Cardiac muscle cell (in vitro differentiated cells and primary cell): ENCODE data around the gene COL9A3. TPM values are rescaled to one million over a fixed set of nuclear protein-coding genes. Genes with fewer than 3 reads are reported as not detected.

ENCODE experiments used
- DNase-seq, 2 donors: peaks; one replicate each; pipeline versions ENCODE4 v3.0.0 to v3.0.0-alpha.2; 2010 to 2017; ENCODE audit warnings: low read depth in 1 of 2, low spot score in 1 of 2
- H3K27ac ChIP-seq: fragments of 200-600 bp; sonication (generic); 2 replicates; pipeline ENCODE4 v1.5.1; 2016
- H3K27me3 ChIP-seq: fragments of 200-600 bp; sonication (generic); 2 replicates; pipeline ENCODE4 v1.6.0; 2016; ENCODE audit warnings: control low read depth
- H3K36me3 ChIP-seq: fragments of 200-600 bp; sonication (generic); 2 replicates; pipeline ENCODE4 v1.5.1; 2016; ENCODE audit warnings: control low read depth
- H3K4me1 ChIP-seq: fragments of 200-600 bp; sonication (generic); 2 replicates; pipeline ENCODE4 v1.8.1; 2017; ENCODE audit warnings: low read depth, mild to moderate bottlenecking, mixed run types
- H3K4me3 ChIP-seq: fragments of 200-600 bp; sonication (generic); 2 replicates; pipeline ENCODE4 v1.5.1; 2016; ENCODE audit warnings: mild to moderate bottlenecking
- H3K9me3 ChIP-seq: fragments of 200-600 bp; sonication (generic); 2 replicates; pipeline ENCODE4 v1.5.1; 2017; ENCODE audit warnings: low read depth, mild to moderate bottlenecking, control low read depth
- CTCF ChIP-seq: IDR thresholded peaks from 2 replicates; pipeline ENCODE4 v1.5.1; 2012; ENCODE audit warnings: low read depth, mild to moderate bottlenecking, low read length
- polyA plus RNA-seq: library from polyadenylated mRNA; unstranded; fragments of >200 nt; fragmentation: Nextera tagmentation; extraction: Ambion mirVana; gene quantifications from 2 replicates; pipeline ENCODE4 v1.2.1, GENCODE V29; 2016
- total RNA-seq: library from RNA; depleted of rRNA; stranded (reverse); fragments of >200 nt; gene quantifications from 2 replicates; pipeline ENCODE4 v1.2.3, GENCODE V29; 2016

COL9A3 gene
- total and polyA plus RNA-seq, 2 experiments from 2014 or later, result 6.4 to 10.3 TPM

GRCh38 chr20:62880935-62881661 is 64.2 kb downstream of the COL9A3 start:
- no peaks in the 10 kb centered on the region for H3K27me3 ChIP-seq
- no peaks in the 10 kb centered on the region for H3K9me3 ChIP-seq
- no peak overlapping the region for H3K4me3 ChIP-seq
- no peak for TF ChIP-seq CTCF
- DNase-seq, result no peak
- H3K4me1 ChIP-seq, result no peaks in the 10 kb centered on the region
- H3K27ac ChIP-seq, result no peak overlapping the region
- H3K36me3 ChIP-seq, result peaks cover 5% of the 10 kb centered on the region

GRCh38 chr20:62881662-62882395 is 65.0 kb downstream of the COL9A3 start:
- Histone ChIP-seq H3K36me3 (peaks cover 5% of the 10 kb centered on the region), H3K4me3 (no peak overlapping the region), H3K4me1 (no peaks in the 10 kb centered on the region), H3K27me3 (no peaks in the 10 kb centered on the region), H3K9me3 (no peaks in the 10 kb centered on the region), H3K27ac (no peak overlapping the region)
- no peak for TF ChIP-seq CTCF
- no peak for DNase-seq

DNA sequence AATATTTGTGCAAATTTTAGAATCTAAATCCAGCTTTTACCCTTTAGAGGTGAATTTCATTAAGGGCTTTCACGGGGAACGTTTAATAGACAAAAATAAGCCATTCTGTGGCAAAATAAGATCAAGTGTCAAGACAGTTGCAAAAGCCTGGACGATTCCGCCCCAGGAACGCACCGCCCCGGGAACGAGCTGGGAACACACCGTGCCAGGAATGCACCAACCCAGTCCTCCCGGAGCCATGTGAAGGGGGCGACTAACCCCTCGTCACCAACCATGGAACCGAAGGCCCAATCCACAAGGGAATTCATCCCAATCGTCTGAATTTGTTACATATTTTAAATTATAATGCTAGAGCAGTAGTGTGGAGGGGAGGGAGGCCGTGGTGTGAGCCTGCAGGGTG is 65.6 kb downstream of the COL9A3 start:
- Histone ChIP-seq H3K4me1 (no peaks in the 10 kb centered on the region), H3K4me3 (no peak overlapping the region), H3K27ac (no peak overlapping the region), H3K36me3 (peaks cover 5% of the 10 kb centered on the region), H3K27me3 (no peaks in the 10 kb centered on the region), H3K9me3 (no peaks in the 10 kb centered on the region)
- no peak for TF ChIP-seq CTCF
- no peak for DNase-seq

GRCh38 chr20:62884556-62884955 is 67.7 kb downstream of the COL9A3 start:
- H3K9me3 ChIP-seq, result no peaks in the 10 kb centered on the region
- H3K27ac ChIP-seq, result no peak overlapping the region
- H3K36me3 ChIP-seq, result peaks cover 17% of the 10 kb centered on the region
- no peak overlapping the region for H3K4me3 ChIP-seq
- no peak for DNase-seq
- no peaks in the 10 kb centered on the region for H3K4me1 ChIP-seq
- H3K27me3 ChIP-seq, result no peaks in the 10 kb centered on the region
- no peak for TF ChIP-seq CTCF

DNA sequence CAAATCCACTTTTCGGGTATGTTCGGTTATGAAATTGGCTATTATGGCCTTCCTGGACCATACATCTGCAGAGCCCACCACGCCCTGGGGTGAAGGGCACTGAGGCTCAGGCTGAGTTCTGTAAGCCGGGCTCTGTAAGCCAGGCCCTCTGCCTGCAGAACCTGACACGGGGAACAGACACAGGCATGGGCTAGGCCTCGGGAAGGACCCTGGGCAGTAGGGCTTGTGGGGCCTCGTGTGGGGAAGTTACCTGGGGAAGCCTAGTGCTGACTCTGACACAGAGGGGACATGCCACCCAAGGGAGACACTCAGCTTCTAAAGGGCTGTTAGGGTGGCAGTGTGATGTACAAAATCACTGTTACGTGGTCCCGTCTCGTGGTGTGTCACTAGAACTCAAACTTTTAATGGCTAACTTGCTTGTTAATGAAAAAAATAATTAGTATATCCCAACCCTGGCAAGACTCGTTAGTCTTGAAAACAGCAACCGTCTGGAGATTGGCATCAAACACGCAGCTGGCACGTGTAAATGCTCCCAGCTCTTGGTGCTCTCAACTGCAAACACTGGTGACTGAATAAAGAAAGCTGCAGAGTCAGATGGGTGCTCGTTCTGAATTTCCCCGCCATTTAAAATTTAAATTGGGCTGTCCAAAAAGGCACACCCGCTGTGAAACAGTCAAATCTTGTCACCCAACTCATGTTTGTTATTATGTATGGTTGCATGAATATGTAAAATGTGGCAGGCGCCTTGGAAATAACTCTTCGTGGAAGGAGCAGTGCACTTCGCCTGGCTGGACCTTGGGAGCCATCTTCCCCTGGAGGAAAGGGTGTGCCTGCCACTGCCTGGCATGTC is 68.4 kb downstream of the COL9A3 start:
- Histone ChIP-seq H3K27ac (no peak overlapping the region), H3K27me3 (no peaks in the 10 kb centered on the region), H3K36me3 (peaks cover 25% of the 10 kb centered on the region), H3K4me1 (no peaks in the 10 kb centered on the region), H3K4me3 (no peak overlapping the region), H3K9me3 (no peaks in the 10 kb centered on the region)
- no peak for DNase-seq
- TF ChIP-seq CTCF, result no peak
